ENCODE data around the gene DSG1.

- TF ChIP-seq CTCF (IDR thresholded peaks at IDR 0.05; ENCODE audit: low read depth, low read length) = no peak
- TF ChIP-seq POLR2A (IDR thresholded peaks at IDR 0.05; ENCODE audit: extremely low read depth, insufficient read length) = no peak
- no peak for TF ChIP-seq MYC (IDR thresholded peaks at IDR 0.05; ENCODE audit: low read depth, low read length)
- no peak for TF ChIP-seq MAX (IDR thresholded peaks at IDR 0.05; ENCODE audit: low read depth, low read length)
Measured at GRCh38 chr18:31393286-31393685, 75.3 kb downstream of the DSG1 start.

Measured in NB4 (cell line).